Measurements from ENCODE around the gene ULBP3.

The ULBP3 gene

GRCh38 chr6:150068720-150069648 lies at the start of gene ULBP3:
TSS of gene ULBP3 (minus strand) at chr6:150069121. CDS start at chr6:150069066, 55 bp downstream.
- DNase-seq, result peak; percentile 79 to 93

GRCh38 chr6:150118627-150119026 lies 49.7 kb upstream of the ULBP3 start:
- DNase-seq, result no peak

- DNase-seq, result no peak
Measured at GRCh38 chr6:150118203-150118602, 49.3 kb upstream of the ULBP3 start.

- no peak for DNase-seq
Measured at GRCh38 chr6:150116200-150116800, 47.4 kb upstream of the ULBP3 start.

- DNase-seq, result no peak
Measured at GRCh38 chr6:150115769-150116168, 46.8 kb upstream of the ULBP3 start.

GRCh38 chr6:150112233-150112632 lies 43.3 kb upstream of the ULBP3 start:
- DNase-seq, result no peak

GRCh38 chr6:150102750-150103270 lies 33.9 kb upstream of the ULBP3 start:
- no peak for DNase-seq

- DNase-seq, result no peak
Measured at GRCh38 chr6:150100745-150101144, 31.8 kb upstream of the ULBP3 start.

GRCh38 chr6:150099953-150100352 lies 31.0 kb upstream of the ULBP3 start:
- no peak for DNase-seq

GRCh38 chr6:150099546-150099945 lies 30.6 kb upstream of the ULBP3 start:
- no peak for DNase-seq

- DNase-seq, result no peak
Measured at GRCh38 chr6:150098155-150098554, 29.2 kb upstream of the ULBP3 start.

- DNase-seq, result peak in 1 of 2 experiments; percentile 13
Measured at GRCh38 chr6:150093397-150093796, 24.5 kb upstream of the ULBP3 start.

- peak in 1 of 2 experiments; percentile 14 for DNase-seq
Measured at GRCh38 chr6:150091476-150091875, 22.6 kb upstream of the ULBP3 start.

GRCh38 chr6:150090328-150090727 lies 21.4 kb upstream of the ULBP3 start:
- no peak for DNase-seq

- peak in 1 of 2 experiments; percentile 19 for DNase-seq
Measured at GRCh38 chr6:150088481-150089154, 19.7 kb upstream of the ULBP3 start.

- DNase-seq, result no peak
Measured at GRCh38 chr6:150087336-150087735, 18.4 kb upstream of the ULBP3 start.

- no peak for DNase-seq
Measured at GRCh38 chr6:150086026-150086425, 17.1 kb upstream of the ULBP3 start.

GRCh38 chr6:150084426-150084825 lies 15.5 kb upstream of the ULBP3 start:
- DNase-seq, result no peak

GRCh38 chr6:150083839-150084238 lies 14.9 kb upstream of the ULBP3 start:
- DNase-seq, result no peak

- no peak for DNase-seq
Measured at GRCh38 chr6:150081702-150082101, 12.8 kb upstream of the ULBP3 start.

- peak in 1 of 2 experiments; percentile 27 for DNase-seq
Measured at GRCh38 chr6:150079604-150080003, 10.7 kb upstream of the ULBP3 start.

GRCh38 chr6:150078788-150079187 lies 9.9 kb upstream of the ULBP3 start:
- no peak for DNase-seq

GRCh38 chr6:150076196-150076893 lies 7.4 kb upstream of the ULBP3 start:
- no peak for DNase-seq
